HFF-Myc (cell line): Measurements from ENCODE around the gene KLHL33.

ENCODE experiments used
- DNase-seq: peaks from one replicate; pipeline ENCODE4 v3.0.0-alpha.2; 2011; ENCODE audit warnings: low read depth; ENCODE audit errors: extremely low read depth
- H3K4me3 ChIP-seq: replicated peaks from 2 replicates; pipeline ENCODE4 v1.5.1; 2011; ENCODE audit warnings: low read depth, mild to moderate bottlenecking, control low read depth, low read length
- CTCF ChIP-seq: IDR thresholded peaks from 2 replicates; pipeline ENCODE4 v1.5.1; 2012; ENCODE audit warnings: mild to moderate bottlenecking, low read depth, low read length, control low read depth; ENCODE audit errors: missing control alignments

The KLHL33 gene

DNA sequence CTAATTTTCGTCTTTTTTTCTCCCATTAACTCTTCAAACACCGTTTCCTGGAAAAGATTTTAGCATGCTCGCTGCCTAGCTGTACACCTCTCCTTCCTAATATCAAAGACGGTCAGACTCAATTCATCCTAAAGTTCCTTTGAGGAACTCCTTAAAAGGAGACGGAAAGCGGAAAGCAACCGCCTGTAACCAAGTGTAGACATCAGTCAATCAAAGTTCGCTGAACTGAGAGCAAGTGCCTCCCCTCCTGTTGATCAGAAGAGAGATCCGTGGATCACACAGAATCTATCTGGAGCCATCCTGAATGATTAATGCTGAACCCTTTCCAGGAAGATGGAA is 22.3 kb downstream of the KLHL33 start:
- TF ChIP-seq CTCF = no peak
- H3K4me3 ChIP-seq = peak overlapping the region; percentile 69
- DNase-seq = no peak

GRCh38 chr14:20412876-20413743 is 22.9 kb downstream of the KLHL33 start, which contains the start of gene TEP1:
Gene TEP1 (minus strand): TSS chr14:20413501. CDS start chr14:20408439, 5,062 bp downstream.
- peak; percentile 33 for DNase-seq
- TF ChIP-seq CTCF = no peak
- peak within 1 kb of the TSS; percentile 69 for H3K4me3 ChIP-seq

DNA sequence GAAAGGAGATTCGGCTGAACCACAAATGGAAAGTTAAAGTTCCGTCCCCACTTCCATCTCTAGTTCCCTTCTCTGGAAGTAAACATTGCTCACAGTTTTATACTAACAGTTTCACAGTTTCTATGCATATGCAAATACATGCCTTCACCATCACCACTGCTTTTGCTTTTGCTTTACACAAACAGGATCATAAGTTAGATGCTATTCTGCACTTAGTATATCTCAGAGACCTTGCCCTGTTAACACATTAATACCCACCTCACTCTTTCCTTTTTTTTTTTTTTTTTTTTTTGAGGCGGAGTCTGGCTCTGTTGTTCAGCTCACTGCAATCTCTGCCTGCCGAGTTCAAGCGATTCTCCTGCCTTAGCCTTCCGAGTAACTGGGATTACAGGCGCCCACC is 23.6 kb downstream of the KLHL33 start:
- TF ChIP-seq CTCF = no peak
- DNase-seq = no peak
- H3K4me3 ChIP-seq = peak overlapping the region; percentile 69

DNA sequence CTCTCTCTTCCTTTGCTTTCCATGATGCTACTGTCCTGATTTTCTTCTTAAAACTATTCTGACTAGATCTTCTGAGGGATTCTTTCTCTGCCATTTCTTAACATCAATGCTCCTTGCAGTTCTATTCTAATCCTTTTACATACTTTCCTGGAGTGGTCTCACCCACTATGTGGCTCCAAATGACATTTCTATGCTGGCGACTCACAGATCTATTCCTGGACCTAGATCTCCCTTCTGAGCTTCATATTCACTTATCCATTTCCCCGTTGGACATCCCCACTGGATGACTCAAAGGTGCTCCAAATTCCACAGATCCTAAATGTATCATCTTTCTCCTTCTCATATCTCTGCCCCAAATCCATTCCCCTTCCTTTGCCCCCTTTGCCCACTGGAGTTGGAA is 26.7 kb downstream of the KLHL33 start:
- TF ChIP-seq CTCF = no peak
- no peak for DNase-seq
- H3K4me3 ChIP-seq = no peak overlapping the region

DNA sequence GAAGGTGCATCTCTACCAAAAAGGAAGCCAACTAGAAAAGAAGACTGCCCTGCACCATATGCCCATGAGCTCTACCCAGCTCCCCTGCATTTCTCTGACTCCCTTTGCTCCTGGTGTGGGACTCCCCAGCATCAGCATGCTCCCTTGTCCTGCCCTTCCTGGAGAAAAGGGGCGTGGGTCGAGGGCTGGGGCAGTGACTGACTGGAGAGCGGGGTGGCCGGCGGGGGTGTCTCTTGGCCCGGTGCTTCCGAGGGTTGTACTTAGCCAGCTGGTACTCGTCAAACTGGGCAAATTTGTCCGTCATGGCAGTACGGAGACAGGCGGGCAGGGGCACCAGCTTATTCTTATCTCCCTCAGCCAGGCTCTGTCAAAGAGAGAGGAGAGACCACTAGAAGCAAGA is 32.4 kb downstream of the KLHL33 start:
- TF ChIP-seq CTCF = no peak
- no peak for DNase-seq
- no peak overlapping the region for H3K4me3 ChIP-seq

DNA sequence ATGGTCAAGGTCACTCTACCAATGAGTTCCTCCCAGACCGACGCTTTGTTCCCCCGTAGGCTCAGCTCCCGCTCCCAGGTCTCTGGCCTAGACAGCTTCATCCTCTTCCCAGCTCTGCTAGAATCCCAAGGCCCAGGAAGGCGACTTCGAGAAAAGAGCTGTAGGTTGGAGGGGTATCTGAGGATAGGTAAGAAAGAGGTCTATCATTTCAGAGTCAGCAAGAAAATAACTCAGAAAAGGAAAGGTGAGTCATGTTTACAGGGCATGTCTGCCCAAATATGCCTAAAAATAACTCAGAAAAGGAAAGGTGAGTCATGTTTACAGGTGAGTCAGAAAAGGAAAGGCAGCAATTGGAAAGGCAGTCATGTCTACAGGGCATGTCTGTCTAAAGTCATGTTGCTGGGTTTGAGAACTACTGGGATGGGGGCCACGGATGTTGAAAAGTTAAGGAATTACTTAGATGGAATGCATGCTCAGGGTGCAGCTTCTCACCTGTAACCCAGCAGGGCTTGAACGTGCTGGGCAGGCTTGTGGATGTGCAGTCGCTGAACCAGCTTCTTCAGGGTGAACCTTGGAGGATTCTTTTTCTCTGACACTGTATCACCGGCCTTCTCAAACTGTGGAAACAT is 34.9 kb downstream of the KLHL33 start:
- no peak overlapping the region for H3K4me3 ChIP-seq
- no peak for DNase-seq
- no peak for TF ChIP-seq CTCF
